GM12872 (cell line): ENCODE measurements around the gene FHIT.

Source experiments
- TF ChIP-seq, protein P1 (sequence below): IDR thresholded peaks from 3 replicates; pipeline ENCODE4 v1.5.1; 2011; ENCODE audit warnings: low read depth, mild to moderate bottlenecking, low read length, moderate library complexity; ENCODE audit not compliant: insufficient read depth

FHIT gene

DNA sequence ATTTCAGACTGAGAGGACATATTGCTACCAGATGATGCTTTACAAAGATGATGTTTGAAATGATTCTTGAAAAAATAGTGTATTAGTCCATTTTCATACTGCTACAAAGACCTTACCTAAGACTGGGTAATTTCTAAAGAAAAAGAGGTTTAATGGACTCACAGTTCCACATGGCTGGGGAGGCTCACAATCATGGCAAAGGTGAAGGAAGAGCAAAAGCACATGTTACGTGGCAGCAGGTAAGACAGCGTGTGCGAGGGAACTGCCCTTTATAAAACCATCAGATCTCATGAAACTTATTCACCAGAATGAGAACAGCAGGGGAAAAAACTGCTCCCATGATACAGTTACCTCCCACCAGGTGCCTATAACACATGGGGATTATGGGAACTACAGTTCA, 1543.0 kb downstream of the FHIT start:
- TF ChIP-seq, protein P1, sequence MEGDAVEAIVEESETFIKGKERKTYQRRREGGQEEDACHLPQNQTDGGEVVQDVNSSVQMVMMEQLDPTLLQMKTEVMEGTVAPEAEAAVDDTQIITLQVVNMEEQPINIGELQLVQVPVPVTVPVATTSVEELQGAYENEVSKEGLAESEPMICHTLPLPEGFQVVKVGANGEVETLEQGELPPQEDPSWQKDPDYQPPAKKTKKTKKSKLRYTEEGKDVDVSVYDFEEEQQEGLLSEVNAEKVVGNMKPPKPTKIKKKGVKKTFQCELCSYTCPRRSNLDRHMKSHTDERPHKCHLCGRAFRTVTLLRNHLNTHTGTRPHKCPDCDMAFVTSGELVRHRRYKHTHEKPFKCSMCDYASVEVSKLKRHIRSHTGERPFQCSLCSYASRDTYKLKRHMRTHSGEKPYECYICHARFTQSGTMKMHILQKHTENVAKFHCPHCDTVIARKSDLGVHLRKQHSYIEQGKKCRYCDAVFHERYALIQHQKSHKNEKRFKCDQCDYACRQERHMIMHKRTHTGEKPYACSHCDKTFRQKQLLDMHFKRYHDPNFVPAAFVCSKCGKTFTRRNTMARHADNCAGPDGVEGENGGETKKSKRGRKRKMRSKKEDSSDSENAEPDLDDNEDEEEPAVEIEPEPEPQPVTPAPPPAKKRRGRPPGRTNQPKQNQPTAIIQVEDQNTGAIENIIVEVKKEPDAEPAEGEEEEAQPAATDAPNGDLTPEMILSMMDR = no peak

DNA sequence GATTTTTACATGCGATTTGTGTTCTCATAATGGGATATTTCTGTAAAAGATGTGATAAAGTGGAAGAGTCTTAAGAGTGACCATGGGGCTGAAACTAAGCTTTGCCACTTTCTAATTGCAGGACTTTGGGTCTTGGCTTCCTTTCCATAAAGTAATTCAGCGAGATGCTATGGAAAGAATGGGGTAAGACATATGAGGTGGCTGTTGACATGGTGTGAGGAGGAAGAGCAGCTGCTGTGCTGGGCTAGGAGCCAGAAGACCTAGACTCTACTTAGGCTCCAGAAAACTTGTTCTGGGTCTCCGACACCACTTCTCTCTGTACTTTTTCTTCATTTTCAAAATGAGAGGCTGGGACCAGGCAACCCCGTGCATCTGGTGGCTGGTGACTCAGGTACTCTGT, 1547.0 kb downstream of the FHIT start:
- TF ChIP-seq, protein P1 = no peak

DNA sequence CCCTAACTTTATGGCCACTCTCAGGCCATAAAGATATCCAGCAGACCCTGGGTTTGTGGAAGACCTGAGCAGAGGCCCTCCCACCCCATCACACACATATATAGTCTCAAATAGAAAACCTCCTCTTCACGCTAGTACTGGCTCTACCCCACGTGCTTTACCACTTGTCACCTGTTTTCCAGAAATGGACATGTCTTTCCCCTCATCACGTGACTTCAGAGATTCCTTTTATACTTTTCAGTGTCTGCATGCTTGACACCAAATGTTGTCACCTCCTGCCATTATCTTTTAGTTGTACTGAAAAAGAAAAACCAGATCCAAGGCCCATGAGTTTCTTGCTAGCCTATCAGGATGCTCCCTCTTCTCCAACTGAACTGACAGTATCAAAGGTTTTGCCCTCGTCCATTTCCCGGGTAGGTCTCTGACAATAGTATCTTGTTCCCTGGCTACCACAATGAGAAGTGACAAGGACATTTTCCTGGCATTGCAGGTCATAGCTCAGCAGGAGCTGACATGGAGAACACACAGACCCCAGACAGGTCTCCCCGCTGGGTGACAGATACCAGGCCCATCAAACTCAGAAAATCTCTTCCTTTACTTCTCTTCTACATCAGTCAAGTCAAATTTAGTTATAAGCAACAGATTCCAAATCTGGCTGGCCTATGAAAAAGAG, 1551.5 kb downstream of the FHIT start:
- TF ChIP-seq, protein P1 = no peak
